Endothelial cell (in vitro differentiated cells): ENCODE data around the gene OR2H1. TPM values are rescaled to one million over a fixed set of nuclear protein-coding genes. Genes with fewer than 3 reads are reported as not detected.
"Not testable (repeated sequence)": the region's sequence is repeated elsewhere in the genome, so short reads cannot be mapped to it uniquely, and the experiment has no call there.

ENCODE experiments used
- DNase-seq: peaks from one replicate; pipeline ENCODE4 v3.0.0; 2021; ENCODE audit warnings: low spot score
- H3K27ac Mint-ChIP-seq: one replicate; pipeline ENCODE4 v1.8.0; 2021; ENCODE audit warnings: mixed read lengths, inconsistent platforms; ENCODE audit not compliant: unreplicated experiment
- H3K27me3 Mint-ChIP-seq: one replicate; pipeline ENCODE4 v1.8.0; 2021; ENCODE audit warnings: mild to moderate bottlenecking, moderate library complexity, mixed read lengths, inconsistent platforms; ENCODE audit not compliant: unreplicated experiment
- H3K36me3 Mint-ChIP-seq: one replicate; pipeline ENCODE4 v1.8.0; 2021; ENCODE audit warnings: mild to moderate bottlenecking, low read depth, mixed read lengths, inconsistent platforms; ENCODE audit not compliant: unreplicated experiment
- H3K4me1 Mint-ChIP-seq: one replicate; pipeline ENCODE4 v1.8.0; 2021; ENCODE audit warnings: mild to moderate bottlenecking, mixed read lengths, inconsistent platforms; ENCODE audit not compliant: unreplicated experiment
- H3K4me3 Mint-ChIP-seq: one replicate; pipeline ENCODE4 v1.8.0; 2021; ENCODE audit warnings: mild to moderate bottlenecking, mixed read lengths, inconsistent platforms; ENCODE audit not compliant: unreplicated experiment
- H3K9me3 Mint-ChIP-seq: one replicate; pipeline ENCODE4 v1.8.0; 2021; ENCODE audit warnings: mixed read lengths, inconsistent platforms; ENCODE audit not compliant: unreplicated experiment
- CTCF ChIP-seq: fragments of 200-600 bp; sonication (generic); IDR thresholded peaks from one replicate; pipeline ENCODE4 v1.5.0; 2021; ENCODE audit warnings: antibody characterized with exemption; ENCODE audit not compliant: unreplicated experiment
- total RNA-seq: library from RNA; stranded (reverse); fragmentation: NEBNext Ultra II Directional; extraction: Animal tissue kit (Norgen Biotek cat#: 25700); gene quantifications from one replicate; pipeline ENCODE4 v1.2.1, GENCODE V29; 2021; ENCODE audit not compliant: unreplicated experiment

The OR2H1 gene
- total RNA-seq, 1 donor from 2014 or later = not detected

- Mint-ChIP-seq H3K27ac (no peak overlapping the region), H3K9me3 (no peaks in the 10 kb centered on the region), H3K27me3 (no peaks in the 10 kb centered on the region), H3K36me3 (no peaks in the 10 kb centered on the region), H3K4me3 (no peak overlapping the region), H3K4me1 (no peaks in the 10 kb centered on the region)
- no peak for DNase-seq
- TF ChIP-seq CTCF = no peak
Observed at GRCh38 chr6:29425075-29425474, 31.9 kb upstream of the OR2H1 start.

DNA sequence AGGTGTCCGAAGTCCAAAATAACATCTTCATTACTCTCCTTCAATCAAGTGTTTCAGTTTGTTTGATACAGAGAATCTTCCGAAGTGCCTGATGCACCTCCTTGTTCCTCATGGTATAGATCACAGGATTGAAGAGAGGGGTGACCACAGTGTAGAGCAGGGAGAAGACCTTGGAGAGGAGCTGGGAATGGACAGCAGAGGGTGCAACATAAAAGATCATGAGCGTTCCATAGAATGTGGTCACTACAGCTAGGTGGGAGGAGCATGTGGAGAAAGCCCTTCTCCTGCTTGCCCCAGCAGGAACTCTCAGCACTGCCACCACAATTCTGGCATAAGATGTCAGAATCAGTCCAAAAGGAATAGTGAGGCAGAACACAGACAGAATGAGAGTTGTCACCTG, 30.3 kb upstream of the OR2H1 start:
- no peaks in the 10 kb centered on the region for H3K27me3 Mint-ChIP-seq

DNA sequence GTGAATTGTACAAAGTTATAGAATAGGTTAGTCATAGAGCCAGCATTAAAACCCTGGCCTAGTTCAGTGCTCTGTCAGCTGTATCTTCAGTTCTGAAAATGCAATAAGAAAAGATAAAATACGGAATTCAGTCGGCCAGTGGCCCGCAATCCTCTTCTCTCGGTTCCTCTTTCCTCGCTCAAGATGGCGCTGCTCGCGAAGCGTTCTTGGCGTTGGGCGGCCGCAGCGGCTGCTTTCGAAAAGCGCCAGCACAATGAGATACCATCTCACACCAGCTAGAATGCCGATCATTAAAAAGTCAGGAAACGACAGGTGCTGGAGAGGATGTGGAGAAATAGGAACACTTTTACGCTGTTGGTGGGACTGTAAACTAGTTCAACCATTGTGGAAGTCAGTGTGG, 20.2 kb upstream of the OR2H1 start:
- not testable (repeated sequence) for H3K9me3 Mint-ChIP-seq, H3K27me3 Mint-ChIP-seq, DNase-seq, H3K36me3 Mint-ChIP-seq, H3K4me3 Mint-ChIP-seq, H3K27ac Mint-ChIP-seq, H3K4me1 Mint-ChIP-seq

More for the DNA sequence above, 30.3 kb upstream of the OR2H1 start:
- no peaks in the 10 kb centered on the region for H3K36me3 Mint-ChIP-seq
- H3K27ac Mint-ChIP-seq = no peak overlapping the region
- no peaks in the 10 kb centered on the region for H3K9me3 Mint-ChIP-seq
- no peak for DNase-seq
- no peaks in the 10 kb centered on the region for H3K4me1 Mint-ChIP-seq
- no peak overlapping the region for H3K4me3 Mint-ChIP-seq
- TF ChIP-seq CTCF = no peak

DNA sequence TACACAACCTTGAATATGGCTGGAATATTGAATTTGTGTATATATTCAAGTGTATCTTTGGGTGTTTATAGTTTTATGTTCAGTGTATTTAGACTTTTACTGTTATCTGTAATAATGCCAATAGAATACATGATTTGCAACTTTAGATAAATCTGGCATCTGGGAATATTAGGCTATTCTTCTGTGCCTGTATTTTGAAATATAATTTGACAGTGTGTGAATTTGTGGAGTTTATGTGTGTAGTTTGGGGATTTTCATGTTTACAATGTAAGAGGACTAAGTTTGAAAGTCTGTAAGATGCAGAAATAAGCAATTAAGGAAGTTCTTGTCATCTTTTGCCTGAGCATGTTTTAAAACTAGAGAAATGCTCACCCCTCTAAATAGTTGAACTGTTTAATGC, 17.9 kb upstream of the OR2H1 start, which contains the start of gene OR10C1:
TSS of gene OR10C1 (plus strand) at position 301 of the 400 bp plus-strand sequence. CDS start 710 bp downstream, outside the sequence.
- Mint-ChIP-seq H3K4me1 (no peaks in the 10 kb centered on the region), H3K27ac (no peak within 1 kb of the TSS), H3K27me3 (peaks cover 3% of the 10 kb centered on the region), H3K9me3 (no peaks in the 10 kb centered on the region), H3K36me3 (no peaks in the 10 kb centered on the region), H3K4me3 (no peak within 1 kb of the TSS)
- no peak for DNase-seq
- no peak for TF ChIP-seq CTCF

GRCh38 chr6:29442719-29443118, 14.2 kb upstream of the OR2H1 start:
- DNase-seq = no peak
- no peaks in the 10 kb centered on the region for H3K36me3 Mint-ChIP-seq
- H3K9me3 Mint-ChIP-seq = no peaks in the 10 kb centered on the region
- H3K27ac Mint-ChIP-seq = no peak overlapping the region
- H3K27me3 Mint-ChIP-seq = peaks cover 7% of the 10 kb centered on the region
- TF ChIP-seq CTCF = no peak
- H3K4me1 Mint-ChIP-seq = peaks cover 12% of the 10 kb centered on the region
- no peak overlapping the region for H3K4me3 Mint-ChIP-seq

GRCh38 chr6:29444031-29444430, 12.9 kb upstream of the OR2H1 start:
- not testable (repeated sequence) for H3K27me3 Mint-ChIP-seq

More at GRCh38 chr6:29444031-29444430, 12.9 kb upstream of the OR2H1 start:
- H3K36me3 Mint-ChIP-seq, DNase-seq, H3K27ac Mint-ChIP-seq, H3K4me3 Mint-ChIP-seq, H3K9me3 Mint-ChIP-seq: not testable (repeated sequence)
- H3K4me1 Mint-ChIP-seq = peaks cover 12% of the 10 kb centered on the region
